Fibroblast of skin of left biceps (primary cell): ENCODE data around the gene TMEM129.

Experiments
- DNase-seq, 2 experiments: peaks; one replicate each; pipeline ENCODE4 v3.0.0-alpha.2; 2013; ENCODE audit warnings: low read depth in 2 of 2

TMEM129 gene

DNA sequence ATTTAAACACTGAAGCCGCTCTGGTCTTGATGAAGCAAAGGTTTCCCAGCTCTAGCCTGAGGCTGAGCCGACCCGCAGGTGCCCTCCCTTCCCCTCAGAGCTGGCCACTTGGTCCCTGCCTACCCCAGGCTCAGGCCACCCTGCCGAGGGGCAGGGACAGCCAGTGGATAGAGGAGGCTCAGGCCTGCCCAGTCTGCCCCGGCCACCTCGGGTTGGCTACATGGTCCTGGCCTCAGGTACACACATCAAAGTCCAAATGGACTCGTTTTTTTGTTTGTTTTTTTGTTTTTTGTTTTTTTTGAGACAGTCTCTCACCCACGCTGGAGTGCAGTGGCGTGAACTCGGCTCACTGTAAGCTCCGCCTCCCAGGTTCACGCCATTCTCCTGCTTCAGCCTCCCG is 24.0 kb upstream of the TMEM129 start:
- no peak for DNase-seq

DNA sequence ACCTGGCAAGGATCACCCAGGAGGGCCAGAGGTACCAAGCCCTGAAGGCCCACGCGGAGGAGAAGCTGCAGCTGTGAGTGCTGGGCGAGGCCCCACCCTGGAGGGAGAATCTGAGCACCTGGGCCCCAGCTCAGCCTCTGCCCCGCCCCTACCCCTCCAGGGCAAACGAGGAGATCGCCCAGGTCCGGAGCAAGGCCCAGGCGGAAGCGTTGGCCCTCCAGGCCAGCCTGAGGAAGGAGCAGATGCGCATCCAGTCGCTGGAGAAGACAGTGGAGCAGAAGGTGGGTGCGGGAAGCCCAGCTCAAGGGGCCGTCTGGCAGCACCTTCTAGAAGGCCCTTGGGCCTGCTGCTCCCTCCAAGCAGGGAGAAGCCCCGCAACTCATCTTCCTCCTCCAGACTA is 23.4 kb upstream of the TMEM129 start:
- DNase-seq: no peak

DNA sequence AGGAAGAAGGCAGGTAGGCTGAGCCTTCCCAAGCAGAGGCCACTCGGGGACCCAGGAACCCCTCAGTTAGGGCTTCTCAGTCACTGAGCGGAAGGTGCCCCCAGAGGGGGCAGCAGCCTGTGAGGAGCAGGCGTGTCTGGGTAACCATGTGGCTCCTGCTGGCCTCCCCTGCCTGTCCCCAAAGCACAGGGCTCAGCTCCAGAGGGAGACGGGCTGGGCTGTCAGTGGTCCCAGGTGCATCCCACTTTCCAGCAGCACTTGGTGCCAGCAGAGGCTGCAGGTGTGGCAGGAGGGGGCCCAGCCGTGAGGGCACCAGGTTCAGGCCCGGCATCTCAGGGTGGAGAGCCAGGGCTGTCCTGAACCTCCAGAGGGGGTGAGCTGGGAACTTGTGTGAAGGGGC is 22.9 kb upstream of the TMEM129 start:
- no peak for DNase-seq

DNA sequence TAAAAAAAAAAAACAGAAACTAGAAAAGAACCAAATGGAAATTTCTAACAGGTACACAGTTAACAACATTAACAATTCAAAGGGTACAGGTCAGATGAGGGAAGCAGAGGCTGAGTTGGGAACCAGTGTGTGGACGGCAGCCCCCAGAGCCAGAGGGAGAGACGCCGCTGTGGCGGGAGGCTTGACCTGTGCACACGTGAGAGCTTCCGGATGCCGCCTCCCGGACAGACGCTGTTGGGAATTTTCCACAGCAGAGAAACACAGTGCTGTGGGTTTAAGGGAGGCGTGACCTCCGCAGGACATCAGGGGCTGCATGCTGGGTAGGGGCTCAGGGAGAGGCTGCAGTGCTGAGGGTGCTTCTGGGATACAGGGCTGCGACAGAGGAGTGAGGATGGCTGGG is 22.4 kb upstream of the TMEM129 start:
- DNase-seq: no peak

DNA sequence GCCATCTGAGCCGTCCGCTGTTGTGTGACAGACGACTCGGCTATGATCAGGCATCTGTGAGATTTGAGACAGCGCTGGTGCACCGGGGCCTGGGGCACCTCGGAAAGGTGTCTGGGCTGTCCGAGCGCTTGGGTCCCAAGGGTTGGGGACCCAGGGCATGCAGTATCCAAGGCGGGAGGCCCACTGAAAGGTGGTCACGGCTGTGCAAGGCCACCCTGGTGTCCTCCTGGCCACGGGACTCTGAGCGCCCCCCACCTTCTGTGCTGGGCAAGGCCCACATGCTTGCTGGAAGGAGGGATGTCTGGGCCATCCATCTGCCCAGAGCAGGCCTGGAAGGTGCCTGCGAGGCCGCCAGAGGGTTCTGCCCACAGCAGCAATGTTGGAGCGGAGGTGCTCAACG is 20.1 kb upstream of the TMEM129 start:
- no peak for DNase-seq

DNA sequence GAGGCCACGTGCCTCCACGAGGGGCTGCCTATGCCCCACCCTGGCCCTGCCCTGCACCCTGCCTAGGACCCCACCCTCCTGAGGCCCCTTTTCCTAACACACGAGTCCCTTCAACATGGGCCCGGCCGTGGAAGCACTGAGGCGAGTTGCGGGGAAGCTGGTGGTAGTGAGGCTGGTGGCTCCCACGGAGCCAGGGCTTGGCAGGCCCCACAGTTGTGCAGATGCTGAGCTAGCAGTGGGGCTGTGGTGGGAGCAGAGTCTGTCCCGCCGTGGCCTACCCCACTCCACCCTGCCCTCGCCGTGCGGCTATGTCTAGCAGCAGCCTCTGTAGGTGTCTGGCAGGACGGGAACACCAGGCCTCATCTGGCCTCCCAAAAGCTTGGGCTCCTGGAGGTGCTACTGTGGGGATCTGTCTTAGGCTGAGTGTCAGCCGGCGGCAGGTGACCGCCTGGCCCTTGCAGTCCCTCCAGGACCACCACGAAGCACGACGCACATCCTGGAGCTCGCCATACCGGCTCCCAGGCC is 19.0 kb upstream of the TMEM129 start:
- DNase-seq: no peak

DNA sequence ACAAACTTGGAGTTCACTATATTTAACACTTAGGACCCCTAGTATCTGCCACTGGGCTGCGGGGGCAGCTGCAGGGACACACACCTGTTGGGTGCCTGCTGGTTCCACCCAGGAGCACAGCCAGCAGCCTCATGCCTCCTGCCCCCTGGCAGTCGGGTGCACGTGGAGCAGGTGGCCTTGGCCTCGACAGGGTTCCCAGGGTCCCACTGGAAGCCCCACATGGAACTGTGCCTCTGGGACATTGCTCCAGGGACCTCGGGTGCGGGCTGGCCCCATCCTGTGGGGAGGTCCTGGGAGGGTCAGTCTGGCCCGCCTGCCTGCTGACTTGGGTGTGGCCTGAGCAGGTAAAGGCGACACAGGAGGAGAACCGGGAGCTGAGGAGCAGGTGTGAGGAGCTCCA is 18.2 kb upstream of the TMEM129 start:
- DNase-seq: no peak

DNA sequence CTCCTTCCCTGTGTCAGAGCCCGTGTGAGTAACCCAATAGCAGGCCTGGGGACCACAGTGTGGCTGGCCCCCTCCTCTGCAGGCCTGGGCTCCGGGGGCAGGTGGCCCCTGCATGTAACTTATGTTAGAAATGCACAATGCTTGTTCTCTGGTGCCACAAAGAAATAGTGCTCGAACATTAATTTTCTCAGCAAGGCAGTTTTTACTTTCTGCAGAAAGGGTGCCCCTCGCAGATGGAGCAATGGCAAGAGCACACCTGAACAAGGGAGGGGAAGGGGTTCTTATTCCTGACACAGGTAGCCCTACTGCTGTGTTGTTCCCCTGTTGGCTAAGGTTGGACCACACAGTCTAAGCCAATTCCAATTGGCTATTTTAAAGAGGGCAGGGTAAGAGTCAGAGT is 17.3 kb upstream of the TMEM129 start:
- DNase-seq: no peak

DNA sequence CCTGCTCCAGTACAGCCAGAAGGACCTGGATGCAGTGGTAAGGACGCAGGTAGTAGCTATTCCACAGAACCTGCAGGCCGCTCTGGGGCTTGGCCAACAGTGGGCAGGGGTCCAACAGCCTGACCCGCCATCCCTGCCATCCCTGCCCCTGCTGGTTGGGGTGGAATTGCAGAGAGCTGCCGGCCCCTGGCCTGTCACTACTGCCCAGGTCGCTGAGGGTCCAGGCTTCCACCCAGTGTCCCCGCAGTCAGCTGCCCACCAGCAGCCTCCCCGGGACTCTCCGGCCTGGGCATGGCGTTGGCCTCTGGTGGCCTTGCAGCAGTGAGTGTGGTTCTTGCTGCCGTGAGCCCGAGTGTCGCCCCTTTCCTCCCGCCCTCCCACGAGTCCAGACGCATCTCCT is 16.5 kb upstream of the TMEM129 start:
- DNase-seq: no peak

DNA sequence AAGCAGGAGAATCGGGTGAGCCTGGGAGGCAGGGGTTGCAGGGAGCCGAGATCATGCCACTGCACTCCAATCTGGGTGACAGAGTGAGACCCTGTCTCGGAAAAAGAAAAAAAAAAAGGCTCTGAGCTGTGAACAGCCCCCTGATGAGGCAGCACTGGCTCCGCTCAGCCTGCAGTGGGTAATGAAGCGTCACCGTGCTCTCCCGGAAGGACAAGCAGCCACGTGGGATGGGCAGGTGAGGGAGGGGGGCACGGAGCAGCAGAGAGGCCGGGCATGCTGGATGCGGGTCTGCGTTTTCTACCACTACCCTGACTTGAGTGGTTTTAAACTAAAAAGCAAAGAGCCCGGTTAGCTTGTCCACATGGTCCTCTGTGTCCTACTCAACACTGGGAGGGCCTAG is 15.7 kb upstream of the TMEM129 start:
- no peak for DNase-seq

DNA sequence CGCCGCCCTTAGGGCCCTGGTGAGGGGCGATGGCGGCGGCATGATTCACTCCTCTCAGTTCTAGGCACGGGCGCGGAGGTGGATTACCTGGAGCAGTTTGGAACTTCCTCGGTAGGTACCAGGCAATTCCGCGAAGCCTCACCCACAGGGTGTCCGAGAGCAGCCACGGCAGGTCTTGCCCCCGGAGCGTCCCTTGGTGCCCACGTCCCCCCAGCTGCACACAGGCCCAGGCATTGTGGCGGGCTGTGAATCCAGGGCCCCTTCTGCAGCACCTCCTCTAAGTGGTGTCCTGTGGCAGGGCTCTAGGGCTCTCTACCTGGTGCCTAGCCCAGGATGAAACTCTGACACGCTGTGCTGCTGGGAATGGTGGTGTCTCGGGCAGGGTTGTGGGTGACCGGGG is 14.1 kb upstream of the TMEM129 start:
- no peak for DNase-seq

DNA sequence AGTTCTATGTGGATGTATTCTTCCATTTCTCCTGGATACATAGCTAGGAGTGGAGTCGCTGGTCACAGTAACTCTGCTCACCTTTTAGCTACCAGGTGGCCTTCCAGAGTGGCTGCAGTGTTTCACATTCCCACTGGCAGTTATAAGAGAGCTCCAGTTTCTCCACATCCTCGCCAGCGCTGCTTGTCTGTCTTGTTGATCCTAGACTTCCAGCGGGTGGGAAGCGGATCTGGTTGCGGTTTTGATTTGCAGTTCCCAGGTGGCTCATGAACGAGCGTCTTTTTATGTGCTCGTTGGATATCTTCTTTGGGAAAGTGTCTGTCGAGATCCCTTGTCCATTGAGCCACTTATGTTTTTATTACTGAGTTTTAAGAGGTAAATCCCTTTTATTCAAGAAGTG is 11.8 kb upstream of the TMEM129 start:
- DNase-seq: no peak

DNA sequence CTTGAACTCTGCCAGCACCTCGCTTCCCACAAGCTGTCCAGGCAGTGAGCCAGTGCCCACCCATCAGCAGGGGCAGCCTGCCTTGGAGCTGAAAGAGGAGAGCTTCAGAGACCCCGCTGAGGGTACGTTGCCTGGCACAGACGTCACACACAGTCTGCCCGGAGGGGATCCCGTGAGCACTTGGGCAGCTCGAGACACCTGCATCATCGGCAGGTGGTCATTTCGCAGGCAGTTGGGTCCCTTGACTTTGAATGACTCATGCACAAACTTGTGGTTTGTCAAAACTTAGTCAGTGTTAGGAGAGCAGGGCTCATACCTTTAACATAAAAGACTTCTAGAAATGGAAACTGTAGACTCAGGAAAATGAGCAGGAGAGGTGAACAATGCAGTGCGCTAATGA is 10.1 kb upstream of the TMEM129 start:
- DNase-seq: no peak

DNA sequence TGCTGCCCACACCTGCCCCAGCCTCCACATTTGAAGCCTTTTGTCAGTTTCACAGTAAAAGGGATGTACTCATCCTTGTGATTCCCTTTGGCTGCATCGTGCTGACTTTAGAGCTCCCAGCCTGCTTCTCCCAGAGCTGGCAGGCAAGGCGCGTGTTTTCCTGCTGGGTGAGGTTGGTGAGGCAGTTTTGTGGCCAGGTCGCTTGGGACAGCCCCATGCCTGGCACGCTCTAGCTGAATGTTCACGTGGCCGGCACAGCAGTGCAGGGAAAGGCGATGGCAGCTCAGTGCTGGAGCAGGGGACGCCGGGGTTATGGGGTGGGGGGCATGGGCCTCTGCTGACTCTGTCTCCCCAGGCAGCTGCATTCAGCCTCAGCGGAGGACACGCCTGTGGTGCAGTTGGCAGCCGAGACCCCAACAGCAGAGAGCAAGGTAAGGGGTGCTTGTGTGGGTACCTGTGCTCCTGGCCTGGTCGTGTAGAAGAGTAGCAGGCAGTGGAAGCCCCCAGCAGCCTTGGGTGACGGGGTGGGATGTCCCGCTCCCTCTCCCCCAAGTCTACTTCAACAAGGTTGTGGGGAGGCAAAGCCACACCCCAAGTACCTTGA is 9.5 kb upstream of the TMEM129 start:
- no peak for DNase-seq

DNA sequence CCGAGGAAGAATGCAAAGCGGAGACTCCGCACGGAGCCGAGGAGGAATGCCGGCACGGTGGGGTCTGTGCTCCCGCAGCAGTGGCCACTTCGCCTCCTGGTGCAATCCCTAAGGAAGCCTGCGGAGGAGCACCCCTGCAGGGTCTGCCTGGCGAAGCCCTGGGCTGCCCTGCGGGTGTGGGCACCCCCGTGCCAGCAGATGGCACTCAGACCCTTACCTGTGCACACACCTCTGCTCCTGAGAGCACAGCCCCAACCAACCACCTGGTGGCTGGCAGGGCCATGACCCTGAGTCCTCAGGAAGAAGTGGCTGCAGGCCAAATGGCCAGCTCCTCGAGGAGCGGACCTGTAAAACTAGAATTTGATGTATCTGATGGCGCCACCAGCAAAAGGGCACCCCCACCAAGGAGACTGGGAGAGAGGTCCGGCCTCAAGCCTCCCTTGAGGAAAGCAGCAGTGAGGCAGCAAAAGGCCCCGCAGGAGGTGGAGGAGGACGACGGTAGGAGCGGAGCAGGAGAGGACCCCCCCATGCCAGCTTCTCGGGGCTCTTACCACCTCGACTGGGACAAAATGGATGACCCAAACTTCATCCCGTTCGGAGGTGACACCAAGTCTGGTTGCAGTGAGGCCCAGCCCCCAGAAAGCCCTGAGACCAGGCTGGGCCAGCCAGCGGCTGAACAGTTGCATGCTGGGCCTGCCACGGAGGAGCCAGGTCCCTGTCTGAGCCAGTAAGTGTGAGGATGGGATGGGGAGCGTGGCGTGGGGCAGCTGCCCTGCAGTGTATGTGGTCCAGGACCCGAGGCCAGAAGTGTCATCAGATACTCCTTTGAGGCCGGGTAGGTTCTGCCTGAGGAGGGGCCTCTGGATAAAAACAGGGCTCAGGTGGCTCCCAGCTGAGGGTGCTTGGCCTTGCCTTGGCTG is 7.2 kb upstream of the TMEM129 start:
- DNase-seq: no peak

DNA sequence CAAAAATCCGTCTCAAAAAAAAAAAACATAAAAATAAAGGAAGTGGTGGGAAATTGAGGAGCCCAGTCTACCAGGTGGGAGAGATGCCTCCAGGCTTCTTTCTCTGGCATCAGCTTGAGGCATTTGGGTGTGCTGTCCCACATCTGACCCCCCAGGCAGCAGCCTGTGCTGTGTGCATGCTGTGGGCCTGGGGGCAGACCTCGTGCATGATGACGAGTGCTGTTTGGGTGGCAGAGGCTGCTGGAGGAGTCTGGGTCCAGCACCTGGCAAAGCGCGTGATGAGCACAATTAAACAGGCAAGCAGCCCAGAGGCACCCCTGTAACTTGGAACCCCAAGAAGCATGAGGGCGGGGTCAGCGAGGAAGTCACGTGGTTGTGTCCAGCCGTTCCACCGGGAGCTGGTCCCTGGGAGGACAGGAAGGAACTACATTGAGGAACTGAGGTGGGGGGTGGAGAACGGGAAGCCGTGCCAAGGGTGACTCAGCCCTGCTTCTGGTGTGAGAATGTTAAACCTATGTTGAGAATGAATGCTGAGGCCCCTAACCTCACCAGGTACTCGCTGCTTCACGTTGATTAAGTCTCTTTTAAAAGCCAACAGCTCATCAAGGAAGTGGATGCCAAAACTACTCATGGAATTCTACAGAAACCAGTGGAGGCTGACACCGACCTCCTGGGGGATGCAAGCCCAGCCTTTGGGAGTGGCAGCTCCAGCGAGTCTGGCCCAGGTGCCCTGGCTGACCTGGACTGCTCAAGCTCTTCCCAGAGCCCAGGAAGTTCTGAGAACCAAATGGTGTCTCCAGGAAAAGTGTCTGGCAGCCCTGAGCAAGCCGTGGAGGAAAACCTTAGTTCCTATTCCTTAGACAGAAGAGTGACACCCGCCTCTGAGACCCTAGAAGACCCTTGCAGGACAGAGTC is 6.3 kb upstream of the TMEM129 start:
- peak in 1 of 2 experiments; percentile 13 for DNase-seq

DNA sequence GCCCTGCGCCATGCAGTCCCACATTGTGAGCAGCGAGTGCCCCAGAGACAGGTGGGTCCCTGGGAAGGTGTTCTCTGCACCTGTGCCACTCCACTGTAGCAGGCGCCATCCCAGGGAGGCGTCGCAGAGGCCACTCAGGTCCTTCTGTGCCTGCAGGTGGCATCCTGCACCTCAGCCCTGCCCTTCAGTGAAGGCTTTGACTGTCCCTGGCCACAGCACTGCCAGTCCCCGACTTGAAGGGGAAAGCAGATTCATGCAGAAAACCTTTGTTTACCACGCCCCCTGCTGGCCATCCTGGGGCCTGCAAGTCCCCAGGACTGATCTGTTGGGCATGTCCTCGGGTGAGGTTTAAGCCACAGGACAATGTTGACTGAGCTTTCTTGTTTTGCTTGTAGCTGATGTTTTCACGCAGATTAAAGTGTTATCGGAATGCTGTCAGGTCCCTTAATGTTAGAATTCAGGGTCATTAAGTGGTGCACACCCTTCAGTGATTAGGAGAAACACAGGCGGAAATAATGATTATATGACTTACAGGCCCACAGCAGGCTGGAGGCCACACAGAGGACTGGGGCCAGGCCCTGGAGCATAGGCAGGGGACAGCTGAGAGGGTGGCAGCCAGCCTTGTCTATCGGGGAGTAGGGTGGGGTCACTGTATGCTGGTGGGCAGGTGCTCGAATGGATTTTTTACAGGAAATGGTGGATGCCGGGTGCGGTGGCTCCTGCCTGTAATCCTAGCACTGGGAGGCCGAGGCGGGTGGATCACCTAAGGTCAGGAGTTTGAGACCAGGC is 5.2 kb upstream of the TMEM129 start:
- DNase-seq: peak; percentile 21 to 45

DNA sequence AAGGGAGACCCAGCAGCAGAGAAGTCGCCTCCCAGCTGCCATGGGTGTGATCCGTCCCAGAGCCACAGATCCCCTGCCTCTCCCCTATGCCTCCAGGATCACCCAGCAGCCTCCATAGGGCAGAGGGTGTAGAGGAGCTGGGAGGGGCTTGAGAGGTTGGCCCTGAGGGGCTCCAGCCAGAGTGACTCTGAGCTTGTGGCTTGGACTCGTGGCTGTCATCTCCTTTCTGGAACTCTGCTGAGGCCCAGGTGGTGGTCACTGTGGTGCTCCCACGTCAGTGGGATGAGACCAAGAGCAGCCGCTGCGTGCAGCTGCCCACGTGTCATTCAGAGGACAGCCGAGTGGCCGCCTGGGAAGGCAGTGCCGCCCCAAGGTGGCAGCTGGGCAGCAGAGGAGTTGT is 4.4 kb upstream of the TMEM129 start:
- no peak for DNase-seq

DNA sequence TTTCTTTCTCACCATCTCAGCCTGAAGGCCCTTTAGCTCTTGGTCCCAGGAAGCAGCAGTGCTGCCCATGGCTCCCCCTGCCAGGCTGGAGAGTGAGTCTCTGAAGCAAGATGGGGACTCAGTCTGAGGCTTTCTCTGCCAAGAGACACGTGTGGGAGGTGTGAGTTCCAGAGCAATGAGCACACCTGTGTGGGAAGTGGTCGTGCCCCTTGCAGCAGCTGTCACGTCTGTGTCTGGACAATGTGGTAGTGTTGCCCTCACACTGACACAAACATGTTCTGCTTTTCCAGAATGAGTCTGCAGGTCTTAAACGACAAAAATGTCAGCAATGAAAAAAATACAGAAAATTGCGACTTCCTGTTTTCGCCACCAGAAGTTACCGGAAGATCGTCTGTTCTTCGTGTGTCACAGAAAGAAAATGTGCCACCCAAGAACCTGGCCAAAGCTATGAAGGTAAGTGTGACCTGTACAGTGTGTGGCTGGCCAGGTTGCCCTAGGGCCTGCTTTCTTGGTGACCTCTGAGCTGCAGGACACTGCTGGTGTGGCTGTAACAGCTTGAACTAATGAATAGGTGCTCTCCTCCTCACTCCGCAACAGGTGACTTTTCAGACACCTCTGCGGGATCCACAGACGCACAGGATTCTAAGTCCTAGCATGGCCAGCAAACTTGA is 2.1 kb upstream of the TMEM129 start:
- no peak for DNase-seq

DNA sequence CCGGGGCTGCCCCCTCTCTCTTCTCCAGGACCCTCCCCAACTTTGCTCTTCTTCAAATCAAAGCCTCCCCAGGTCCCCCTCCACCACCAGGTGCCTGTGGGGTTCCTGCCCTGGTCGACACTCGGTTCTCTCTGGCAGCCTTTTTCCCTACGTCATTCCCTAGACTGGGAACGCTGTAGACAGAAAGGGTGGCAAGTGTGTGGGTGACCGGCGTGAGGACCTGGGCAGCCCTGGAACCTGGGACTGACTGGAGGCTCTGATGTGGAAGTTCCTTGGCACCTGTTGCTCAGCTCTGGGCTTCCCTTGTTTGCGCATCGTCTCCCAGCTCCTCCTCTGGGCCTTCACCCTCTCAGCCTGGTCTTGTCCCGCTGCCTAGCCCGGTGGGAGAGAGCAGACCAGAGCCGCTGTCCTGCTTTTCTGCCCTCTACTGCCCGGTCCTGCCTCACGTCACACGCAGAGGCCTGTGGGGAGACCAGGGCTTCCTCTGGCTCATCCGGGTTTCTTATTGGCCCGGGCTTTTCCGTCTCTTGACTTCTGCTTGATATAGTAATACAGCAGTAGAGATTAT is 1.5 kb upstream of the TMEM129 start:
- no peak for DNase-seq
